BJ (cell line): ENCODE results near the gene ZNF683. TPM values are rescaled to one million over a fixed set of nuclear protein-coding genes. Genes with fewer than 3 reads are reported as not detected.

ENCODE experiments used
- CTCF ChIA-PET: fragments of 350-600 bp; formaldehyde crosslinking; extraction: SDS; loops from one replicate; lab custom pipeline; 2021; ENCODE audit warnings: antibody characterized with exemption, inconsistent platforms; lab: Yijun Ruan, JAX
- POLR2A ChIA-PET: fragments of 300-600 bp; sonication (Branson Sonifier 250); formaldehyde crosslinking; extraction: SDS; loops from one replicate; lab custom pipeline; 2021; ENCODE audit warnings: antibody characterized with exemption; lab: Charles Lee
- DNase-seq: peaks from one replicate; pipeline ENCODE4 v3.0.0-alpha.2; 2011; ENCODE audit warnings: low read depth
- H3K27me3 ChIP-seq: 2 replicates; pipeline ENCODE4 v1.6.0; 2011; ENCODE audit warnings: low read length; ENCODE audit not compliant: control insufficient read depth, insufficient read depth
- H3K36me3 ChIP-seq: 2 replicates; pipeline ENCODE4 v1.5.1; 2011; ENCODE audit warnings: low read length; ENCODE audit not compliant: control insufficient read depth, insufficient read depth
- H3K4me3 ChIP-seq: 2 replicates; pipeline ENCODE4 v1.5.1; 2011; ENCODE audit warnings: low read depth, mild to moderate bottlenecking, control low read depth, low read length
- polyA plus RNA-seq: library from polyadenylated mRNA; depleted of rRNA; stranded (reverse); fragments of >200 nt; gene quantifications from 2 replicates; pipeline ENCODE4 v1.2.3, GENCODE V29; 2011
- TF ChIP-seq, protein P1 (sequence below): IDR thresholded peaks from 2 replicates; pipeline ENCODE4 v1.5.1; 2011; ENCODE audit warnings: low read depth, mild to moderate bottlenecking, control low read depth, inconsistent platforms, low read length, moderate library complexity; ENCODE audit not compliant: insufficient read depth

The ZNF683 gene
- polyA plus RNA-seq, 1 experiment, result not detected

DNA sequence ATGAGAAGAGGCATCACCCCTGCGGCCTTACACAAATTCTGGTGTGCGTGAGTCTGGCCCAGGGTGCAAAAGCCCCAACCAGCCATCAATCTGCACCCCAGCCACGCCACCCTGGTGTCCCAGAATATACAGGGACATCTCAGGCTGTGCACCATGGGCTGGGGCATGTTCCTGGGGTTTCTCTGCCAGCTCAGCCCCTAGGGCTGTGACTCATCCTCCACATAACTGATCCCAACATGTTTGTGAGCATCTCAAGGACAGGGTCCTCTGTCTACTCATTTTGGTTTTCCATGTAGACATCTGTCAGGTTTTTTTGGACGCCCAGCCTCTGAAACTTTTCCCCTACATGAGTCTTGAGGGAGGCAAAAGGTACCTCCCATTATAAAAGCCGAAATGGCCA is 511 bp downstream of the ZNF683 start:
- no peak for DNase-seq
- peaks cover 2% of the 10 kb centered on the region; the same call in 1 of the 2 replicates for H3K27me3 ChIP-seq
- no peaks in the 10 kb centered on the region for H3K36me3 ChIP-seq
- H3K4me3 ChIP-seq, result no peak overlapping the region
- ChIA-PET POLR2A (no interaction called here), CTCF (interaction anchor here (1.0 kb wide), 1 partner anchor 10 kb away, joined by 3 read pairs; no protein-coding TSS in a partner anchor)
- TF ChIP-seq, protein P1, sequence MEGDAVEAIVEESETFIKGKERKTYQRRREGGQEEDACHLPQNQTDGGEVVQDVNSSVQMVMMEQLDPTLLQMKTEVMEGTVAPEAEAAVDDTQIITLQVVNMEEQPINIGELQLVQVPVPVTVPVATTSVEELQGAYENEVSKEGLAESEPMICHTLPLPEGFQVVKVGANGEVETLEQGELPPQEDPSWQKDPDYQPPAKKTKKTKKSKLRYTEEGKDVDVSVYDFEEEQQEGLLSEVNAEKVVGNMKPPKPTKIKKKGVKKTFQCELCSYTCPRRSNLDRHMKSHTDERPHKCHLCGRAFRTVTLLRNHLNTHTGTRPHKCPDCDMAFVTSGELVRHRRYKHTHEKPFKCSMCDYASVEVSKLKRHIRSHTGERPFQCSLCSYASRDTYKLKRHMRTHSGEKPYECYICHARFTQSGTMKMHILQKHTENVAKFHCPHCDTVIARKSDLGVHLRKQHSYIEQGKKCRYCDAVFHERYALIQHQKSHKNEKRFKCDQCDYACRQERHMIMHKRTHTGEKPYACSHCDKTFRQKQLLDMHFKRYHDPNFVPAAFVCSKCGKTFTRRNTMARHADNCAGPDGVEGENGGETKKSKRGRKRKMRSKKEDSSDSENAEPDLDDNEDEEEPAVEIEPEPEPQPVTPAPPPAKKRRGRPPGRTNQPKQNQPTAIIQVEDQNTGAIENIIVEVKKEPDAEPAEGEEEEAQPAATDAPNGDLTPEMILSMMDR, result no peak

DNA sequence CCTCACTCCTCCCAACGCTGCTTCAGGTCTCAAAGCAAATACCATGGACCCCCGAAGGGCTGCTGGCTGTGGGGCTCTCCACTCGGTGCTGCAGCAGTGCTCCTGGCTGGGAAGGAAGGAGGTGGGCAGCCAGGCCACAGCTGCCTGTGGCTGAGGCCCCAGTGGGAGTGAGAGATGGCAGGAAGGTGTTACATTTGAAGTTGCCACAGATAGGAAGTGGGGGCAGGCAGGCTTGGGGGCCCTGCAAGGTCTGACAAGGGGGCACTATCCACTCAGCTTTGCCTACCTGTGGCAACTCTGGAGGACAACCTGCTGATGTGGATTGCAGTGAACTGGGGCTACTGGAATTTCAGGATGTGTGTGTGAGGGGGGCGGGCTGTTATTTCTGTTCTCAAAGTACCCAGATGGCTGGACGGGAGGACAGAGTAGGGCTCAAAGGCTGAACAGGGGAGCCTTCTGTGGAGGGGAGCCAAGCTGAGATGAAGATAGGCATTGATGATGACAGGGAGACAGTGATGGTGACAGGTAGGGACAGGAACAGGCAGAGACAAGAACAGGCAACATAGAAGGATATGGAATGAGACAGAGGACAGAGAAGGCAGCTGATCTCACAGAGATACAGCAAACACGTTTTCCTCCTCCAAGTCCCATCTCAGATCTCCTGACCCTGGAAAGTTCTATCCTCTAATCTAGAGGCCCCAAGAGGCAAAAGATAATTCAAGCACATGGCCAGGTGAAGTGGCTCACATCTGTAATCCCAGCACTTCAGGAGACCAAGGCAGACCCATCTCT is 1.8 kb downstream of the ZNF683 start:
- peaks cover 2% of the 10 kb centered on the region; the same call in 1 of the 2 replicates for H3K27me3 ChIP-seq
- CTCF ChIA-PET, result interaction anchor here (1.0 kb wide), 1 partner anchor 8 kb away, joined by 3 read pairs; no protein-coding TSS in a partner anchor
- H3K36me3 ChIP-seq, result no peaks in the 10 kb centered on the region
- TF ChIP-seq, protein P1, result no peak
- DNase-seq, result no peak
- POLR2A ChIA-PET, result no interaction called here
- no peak overlapping the region for H3K4me3 ChIP-seq

DNA sequence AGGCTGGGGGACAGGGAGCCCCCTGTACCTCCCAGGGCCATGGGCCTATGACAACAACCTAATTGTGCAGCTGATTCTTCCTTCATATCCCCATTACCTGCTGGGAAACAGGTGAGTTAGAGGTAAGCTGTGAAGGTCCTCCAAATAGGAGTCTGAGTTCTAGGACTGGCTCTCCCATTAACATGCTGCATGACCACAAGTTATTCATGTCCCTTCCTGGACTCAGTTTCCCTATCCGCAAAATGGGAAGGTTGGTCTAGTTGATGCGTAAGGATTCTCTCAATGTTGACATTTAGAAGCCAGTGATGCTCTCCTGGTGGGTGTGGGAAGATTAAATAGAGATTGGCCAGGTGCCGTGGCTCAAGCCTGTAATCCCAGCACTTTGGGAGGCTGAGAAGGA is 4.1 kb downstream of the ZNF683 start:
- DNase-seq, result no peak
- TF ChIP-seq, protein P1, result no peak
- H3K36me3 ChIP-seq, result no peaks in the 10 kb centered on the region
- H3K27me3 ChIP-seq, result peaks cover 4% of the 10 kb centered on the region
- ChIA-PET POLR2A (no interaction called here), CTCF (interaction anchor here (1.1 kb wide), 1 partner anchor 49 kb away, joined by 3 read pairs; no protein-coding TSS in a partner anchor)
- H3K4me3 ChIP-seq, result no peak overlapping the region

DNA sequence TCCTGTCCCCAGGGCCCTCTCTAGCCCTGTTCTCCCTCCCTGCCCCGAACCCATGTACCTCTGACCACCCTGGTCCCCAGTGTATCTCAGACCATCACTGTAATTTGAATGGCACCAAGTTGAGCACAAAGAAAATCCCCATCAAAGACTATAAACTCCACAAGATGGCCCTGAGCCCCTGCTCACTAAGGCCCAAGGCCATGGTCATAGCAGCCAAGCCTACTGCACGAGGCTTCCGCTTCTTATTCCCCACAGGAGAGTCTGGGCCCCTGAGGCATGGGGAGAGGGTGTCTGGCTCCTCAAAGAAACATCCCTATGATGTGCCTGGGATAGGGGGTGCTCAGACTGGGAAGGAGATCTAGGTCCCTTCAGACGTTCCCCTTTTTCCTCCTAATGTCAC is 4.5 kb downstream of the ZNF683 start:
- Histone ChIP-seq H3K4me3 (no peak overlapping the region), H3K36me3 (no peaks in the 10 kb centered on the region), H3K27me3 (peaks cover 4% of the 10 kb centered on the region)
- ChIA-PET CTCF (interaction anchor here (1.1 kb wide), 1 partner anchor 49 kb away, joined by 3 read pairs; no protein-coding TSS in a partner anchor), POLR2A (no interaction called here)
- no peak for DNase-seq
- TF ChIP-seq, protein P1, result no peak

DNA sequence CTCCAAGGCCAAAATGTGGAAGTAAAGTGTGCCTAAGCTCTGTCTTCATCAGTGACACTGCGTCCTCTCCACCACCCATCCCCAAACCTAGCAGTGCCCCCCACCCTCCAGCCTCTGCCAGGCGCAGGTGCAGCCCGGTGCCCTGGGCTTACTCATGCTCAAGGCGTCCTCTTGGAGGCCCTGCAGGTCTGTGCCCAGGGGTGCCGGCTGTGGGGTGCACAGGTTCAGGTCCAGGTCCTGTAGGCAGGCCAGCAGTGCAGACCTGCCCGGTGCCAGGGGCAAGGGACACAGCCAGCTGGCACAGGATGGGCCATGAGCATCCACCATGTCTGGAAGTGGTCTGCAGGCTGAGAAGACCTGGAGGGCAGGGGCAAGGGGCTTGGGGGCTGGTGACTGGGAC is 5.1 kb downstream of the ZNF683 start:
- H3K27me3 ChIP-seq, result peaks cover 5% of the 10 kb centered on the region

More for the DNA sequence above, 5.1 kb downstream of the ZNF683 start:
- ChIA-PET CTCF (interaction anchor here (1.1 kb wide), 1 partner anchor 50 kb away, joined by 3 read pairs; no protein-coding TSS in a partner anchor), POLR2A (no interaction called here)
- Histone ChIP-seq H3K36me3 (no peaks in the 10 kb centered on the region), H3K4me3 (no peak overlapping the region)
- DNase-seq, result no peak
- TF ChIP-seq, protein P1, result no peak
